ENCODE measurements around the gene IL2RG.

- TF ChIP-seq CTCF (IDR thresholded peaks at IDR 0.05) (no peak), POLR2A (IDR thresholded peaks at IDR 0.05) (no peak)
Measured at GRCh38 chrX:71067712-71068043, 43.7 kb downstream of the IL2RG start.
